Motor neuron (in vitro differentiated cells): ENCODE data around the gene ZNF777. TPM values are rescaled to one million over a fixed set of nuclear protein-coding genes. Genes with fewer than 3 reads are reported as not detected.
"Not testable (repeated sequence)": the region's sequence is repeated elsewhere in the genome, so short reads cannot be mapped to it uniquely, and the experiment has no call there.

ENCODE experiments used
- ATAC-seq, 8 experiments: fragments of 200-7000 bp; cut with Tn5 transposase; replicated peaks in 6 of 8; 2 replicates each; pipeline ENCODE4 v1.8.0; 2021; ENCODE audit warnings: mild to moderate bottlenecking in 8 of 8, moderate library complexity in 8 of 8
- H3K27ac ChIP-seq, 2 donors: fragments of 250-450 bp; sonication (Bioruptor Pico); 2 replicates each; pipeline ENCODE4 v1.9.0; 2021; ENCODE audit warnings: antibody characterized with exemption in 2 of 2, mild to moderate bottlenecking in 2 of 2, moderate library complexity in 1 of 2
- H3K4me1 ChIP-seq, 2 donors: fragments of 250-450 bp; sonication (Bioruptor Pico); replicated peaks in 1 of 2; 2 replicates each; pipeline ENCODE4 v1.6.1; 2021; ENCODE audit warnings: antibody characterized with exemption in 2 of 2, mild to moderate bottlenecking in 2 of 2, moderate library complexity in 1 of 2
- H3K4me3 ChIP-seq, 5 donors: fragments of 250-450 bp; sonication (Bioruptor Pico); 2 replicates each; pipeline ENCODE4 v1.9.0; 2021; ENCODE audit warnings: antibody characterized with exemption in 5 of 5, mild to moderate bottlenecking in 5 of 5, moderate library complexity in 4 of 5
- WGBS, 10 experiments: fragments of 450-650 bp; shearing (Covaris generic); methylation state at CpG; one replicate each; pipeline ENCODE4 v1.0.0; 2022; 5-methylcytosine and 5-hydroxymethylcytosine counted together
- in situ Hi-C, 9 experiments: fragments of 400-800 bp; cut with MboI; loops; one replicate each; pipeline ENCODE4 v1.15.0; 2021; ENCODE audit warnings: low sequenced_read_pairs in 9 of 9, low pct_unique_long_range_greater_than_20kb in 2 of 9; ENCODE audit not compliant: unreplicated experiment in 9 of 9
- total RNA-seq, 8 experiments: library from RNA; unstranded; fragments of 300-600 nt; gene quantifications; 2 replicates each; pipeline versions ENCODE4 v1.2.3 to v1.2.4, GENCODE V29; 2022

ZNF777 gene
- total RNA-seq, 8 experiments from 2014 or later = 5.5 to 12.9 (median 10.1) TPM

GRCh38 chr7:149455175-149455950 is 5.5 kb downstream of the ZNF777 start:
- H3K27ac ChIP-seq = no peak overlapping the region
- no peak overlapping the region for H3K4me3 ChIP-seq
- ATAC-seq = no peak
- 85 to 95% (median 89%) methylated on average over 6 to 13 of the region's 24 CpGs; no CpG with 5 or more reads in 4 of the 10 experiments for WGBS, 10 experiments
- in situ Hi-C loops = no loop called here
- peaks cover 8 to 13% of the 10 kb centered on the region in 2 donors for H3K4me1 ChIP-seq

- Histone ChIP-seq H3K27ac (no peak overlapping the region), H3K4me3 (no peak overlapping the region), H3K4me1 (peaks cover 8 to 13% of the 10 kb centered on the region in 2 donors)
- WGBS, 10 experiments = 90 to 100% (median 93%) methylated on average over 1 to 5 of the region's 5 CpGs; no CpG with 5 or more reads in 4 of the 10 experiments
- no peak for ATAC-seq
- in situ Hi-C loops = no loop called here
Measured at GRCh38 chr7:149454750-149455149, 6.1 kb downstream of the ZNF777 start.

- Histone ChIP-seq H3K27ac (no peak overlapping the region), H3K4me3 (no peak overlapping the region), H3K4me1 (peaks cover 6 to 9% of the 10 kb centered on the region in 2 donors)
- WGBS, 10 experiments = 76 to 100% (median 92%) methylated on average over 2 to 8 of the region's 10 CpGs; no CpG with 5 or more reads in 6 of the 10 experiments
- ATAC-seq = no peak
- in situ Hi-C loops = no loop called here
Measured at GRCh38 chr7:149454006-149454405, 6.9 kb downstream of the ZNF777 start.

- ATAC-seq = no peak
- Histone ChIP-seq H3K4me3 (no peak overlapping the region), H3K27ac (no peak overlapping the region), H3K4me1 (no peaks in the 10 kb centered on the region)
- WGBS, 10 experiments = 93 to 100% (median 100%) methylated on average over 1 to 8 of the region's 10 CpGs; no CpG with 5 or more reads in 4 of the 10 experiments
- in situ Hi-C loops = no loop called here
Measured at GRCh38 chr7:149450821-149451220, 10.0 kb downstream of the ZNF777 start.

- no peak for ATAC-seq
- 83 to 100% (median 100%) methylated on average over 1 to 3 of the region's 6 CpGs; no CpG with 5 or more reads in 3 of the 10 experiments for WGBS, 10 experiments
- Histone ChIP-seq H3K27ac (no peak overlapping the region), H3K4me3 (no peak overlapping the region), H3K4me1 (no peaks in the 10 kb centered on the region)
- in situ Hi-C loops = no loop called here
Measured at GRCh38 chr7:149449897-149450296, 11.0 kb downstream of the ZNF777 start.

- WGBS, 10 experiments = 87 to 100% (median 100%) methylated on average over 1 to 6 of the region's 8 CpGs; no CpG with 5 or more reads in 3 of the 10 experiments
- no peak for ATAC-seq
- Histone ChIP-seq H3K27ac (no peak overlapping the region), H3K4me3 (no peak overlapping the region), H3K4me1 (no peaks in the 10 kb centered on the region)
- in situ Hi-C loops = no loop called here
Measured at GRCh38 chr7:149448961-149449360, 11.9 kb downstream of the ZNF777 start.

GRCh38 chr7:149446026-149446425 is 14.8 kb downstream of the ZNF777 start:
- ATAC-seq, H3K4me3 ChIP-seq, H3K4me1 ChIP-seq, in situ Hi-C loops, H3K27ac ChIP-seq: not testable (repeated sequence)
- 80 to 100% (median 97%) methylated on average over 1 to 9 of the region's 11 CpGs for WGBS, 10 experiments

GRCh38 chr7:149444287-149444686 is 16.6 kb downstream of the ZNF777 start:
- no peak overlapping the region for H3K4me3 ChIP-seq
- no peak for ATAC-seq
- no peaks in the 10 kb centered on the region for H3K4me1 ChIP-seq
- no peak overlapping the region for H3K27ac ChIP-seq
- WGBS, 10 experiments = 90 to 100% (median 96%) methylated on average over 1 to 6 of the region's 6 CpGs
- in situ Hi-C loops = no loop called here

- Histone ChIP-seq H3K27ac (no peak overlapping the region), H3K4me3 (no peak overlapping the region), H3K4me1 (no peaks in the 10 kb centered on the region)
- WGBS, 10 experiments = 43 to 100% (median 80%) methylated on average over 1 to 6 of the region's 7 CpGs; no CpG with 5 or more reads in 1 of the 10 experiments
- peak in 3 of 8 experiments; percentile 50 to 75 (median 53) for ATAC-seq
- in situ Hi-C loops = no loop called here
Measured at GRCh38 chr7:149443523-149443922, 17.3 kb downstream of the ZNF777 start.

GRCh38 chr7:149442924-149443323 is 17.9 kb downstream of the ZNF777 start:
- H3K4me1 ChIP-seq = no peaks in the 10 kb centered on the region
- in situ Hi-C loops = no loop called here
- peak in 3 of 8 experiments; percentile 46 to 73 (median 55) for ATAC-seq
- no peak overlapping the region for H3K27ac ChIP-seq
- WGBS, 10 experiments = 0 to 100% (median 72%) methylated on average over 2 to 3 of the region's 3 CpGs; no CpG with 5 or more reads in 1 of the 10 experiments
- no peak overlapping the region for H3K4me3 ChIP-seq

- ATAC-seq = no peak
- H3K27ac ChIP-seq = no peak overlapping the region
- H3K4me3 ChIP-seq = no peak overlapping the region
- 56 to 100% (median 90%) methylated on average over 1 to 4 of the region's 4 CpGs; no CpG with 5 or more reads in 4 of the 10 experiments for WGBS, 10 experiments
- in situ Hi-C loops = no loop called here
- no peaks in the 10 kb centered on the region for H3K4me1 ChIP-seq
Measured at GRCh38 chr7:149440222-149440621, 20.6 kb downstream of the ZNF777 start.

- Histone ChIP-seq H3K27ac (no peak overlapping the region), H3K4me1 (no peaks in the 10 kb centered on the region), H3K4me3 (no peak overlapping the region)
- 80 to 100% (median 100%) methylated on average over 1 to 5 of the region's 15 CpGs; no CpG with 5 or more reads in 3 of the 10 experiments for WGBS, 10 experiments
- in situ Hi-C loops = no loop called here
- no peak for ATAC-seq
Measured at GRCh38 chr7:149436358-149436757, 24.5 kb downstream of the ZNF777 start.

- H3K4me3 ChIP-seq = no peak overlapping the region
- in situ Hi-C loops = no loop called here
- no peak for ATAC-seq
- no peaks in the 10 kb centered on the region for H3K4me1 ChIP-seq
- 76 to 100% (median 93%) methylated on average over 1 to 7 of the region's 8 CpGs; no CpG with 5 or more reads in 2 of the 10 experiments for WGBS, 10 experiments
- no peak overlapping the region for H3K27ac ChIP-seq
Measured at GRCh38 chr7:149433124-149433523, 27.7 kb downstream of the ZNF777 start.
